ENCODE results near the gene HIVEP3. TPM values are rescaled to one million over a fixed set of nuclear protein-coding genes. Genes with fewer than 3 reads are reported as not detected.

HIVEP3 gene
- total RNA-seq, 2 donors from 2014 or later, result 0.13 to 0.99 TPM

DNA sequence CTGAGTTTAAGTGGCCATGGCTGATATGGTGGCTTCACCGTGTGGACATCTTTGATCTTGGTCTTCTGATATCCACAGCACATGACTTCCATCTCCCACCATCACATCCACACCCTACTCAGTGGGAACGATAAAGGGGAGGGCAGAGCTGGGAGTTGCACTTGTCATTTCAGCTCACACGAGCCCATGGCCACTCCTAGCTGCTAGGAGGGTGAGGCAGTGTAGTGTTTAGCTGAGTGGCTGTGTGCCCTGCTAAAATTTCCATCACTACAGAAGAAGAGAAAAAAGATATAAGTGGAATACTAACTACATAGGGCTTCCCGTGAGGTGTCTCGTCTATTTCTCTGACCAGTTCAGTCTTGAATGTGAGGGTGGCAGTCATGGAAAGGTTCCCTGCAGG is 310.9 kb downstream of the HIVEP3 start:
- WGBS, 2 experiments (ENCODE audit: insufficient coverage in 1 of 2, insufficient read length in 1 of 2), result 77 to 100% methylated on average over 2 to 5 of the region's 5 CpGs
- Mint-ChIP-seq H3K4me3 (no peak overlapping the region), H3K36me3 (ENCODE audit: low read depth) (no peaks in the 10 kb centered on the region), H3K27ac (no peak overlapping the region), H3K9me3 (no peaks in the 10 kb centered on the region), H3K27me3 (ENCODE audit: insufficient read depth) (no peaks in the 10 kb centered on the region), H3K4me1 (no peaks in the 10 kb centered on the region)
- Histone ChIP-seq H3K9ac (ENCODE audit: extremely low read depth, low read length, poor library complexity, severe bottlenecking) (no peak overlapping the region), H3K27ac (ENCODE audit: low read depth, low read length) (no peak overlapping the region), H3K4me1 (ENCODE audit: control insufficient read depth, insufficient read depth, low read length) (no peaks in the 10 kb centered on the region), H3K36me3 (ENCODE audit: control insufficient read depth, insufficient read depth, low read length) (no peaks in the 10 kb centered on the region), H3K9me3 (ENCODE audit: control insufficient read depth, low read length) (no peaks in the 10 kb centered on the region), H3K27me3 (ENCODE audit: control insufficient read depth, insufficient read depth, low read length, poor library complexity, severe bottlenecking) (no peaks in the 10 kb centered on the region), H3K4me3 (ENCODE audit: low read length) (no peak overlapping the region)
- TF ChIP-seq CTCF (conservative IDR thresholded peaks at IDR 0.05), result no peak
- peak; percentile 16 for DNase-seq

GRCh38 chr1:41599912-41600311 is 318.8 kb downstream of the HIVEP3 start:
- no peak overlapping the region for H3K4me3 ChIP-seq (ENCODE audit: low read length)
- Mint-ChIP-seq H3K4me3 (no peak overlapping the region), H3K27ac (no peak overlapping the region), H3K9me3 (no peaks in the 10 kb centered on the region), H3K4me1 (no peaks in the 10 kb centered on the region), H3K27me3 (ENCODE audit: insufficient read depth) (no peaks in the 10 kb centered on the region), H3K36me3 (ENCODE audit: low read depth) (no peaks in the 10 kb centered on the region)
- no peaks in the 10 kb centered on the region for H3K36me3 ChIP-seq (ENCODE audit: control insufficient read depth, insufficient read depth, low read length)
- no peak overlapping the region for H3K9ac ChIP-seq (ENCODE audit: extremely low read depth, low read length, poor library complexity, severe bottlenecking)
- DNase-seq, result peak; percentile 52
- peak; percentile 87 for TF ChIP-seq CTCF (conservative IDR thresholded peaks at IDR 0.05)
- H3K27ac ChIP-seq (ENCODE audit: low read depth, low read length), result no peak overlapping the region
- H3K4me1 ChIP-seq (ENCODE audit: control insufficient read depth, insufficient read depth, low read length), result no peaks in the 10 kb centered on the region
- H3K9me3 ChIP-seq (ENCODE audit: control insufficient read depth, low read length), result no peaks in the 10 kb centered on the region
- no peaks in the 10 kb centered on the region for H3K27me3 ChIP-seq (ENCODE audit: control insufficient read depth, insufficient read depth, low read length, poor library complexity, severe bottlenecking)
- WGBS, 2 experiments (ENCODE audit: insufficient coverage in 1 of 2, insufficient read length in 1 of 2), result 73 to 87% methylated on average over 1 to 4 of the region's 5 CpGs

GRCh38 chr1:41598325-41598724 is 320.4 kb downstream of the HIVEP3 start:
- H3K27me3 ChIP-seq (ENCODE audit: control insufficient read depth, insufficient read depth, low read length, poor library complexity, severe bottlenecking), result no peaks in the 10 kb centered on the region
- no peaks in the 10 kb centered on the region for H3K9me3 Mint-ChIP-seq
- 96% methylated on average over 3 of the region's 3 CpGs; no CpG with 5 or more reads in 1 of the 2 experiments for WGBS, 2 experiments (ENCODE audit: insufficient coverage in 1 of 2, insufficient read length in 1 of 2)
- peaks cover 2% of the 10 kb centered on the region for H3K27me3 Mint-ChIP-seq (ENCODE audit: insufficient read depth)
- no peak overlapping the region for H3K4me3 ChIP-seq (ENCODE audit: low read length)
- H3K4me1 ChIP-seq (ENCODE audit: control insufficient read depth, insufficient read depth, low read length), result no peaks in the 10 kb centered on the region
- no peaks in the 10 kb centered on the region for H3K4me1 Mint-ChIP-seq
- H3K9me3 ChIP-seq (ENCODE audit: control insufficient read depth, low read length), result no peaks in the 10 kb centered on the region
- H3K4me3 Mint-ChIP-seq, result no peak overlapping the region
- TF ChIP-seq CTCF (conservative IDR thresholded peaks at IDR 0.05), result no peak
- no peaks in the 10 kb centered on the region for H3K36me3 Mint-ChIP-seq (ENCODE audit: low read depth)
- H3K27ac Mint-ChIP-seq, result no peak overlapping the region
- no peak overlapping the region for H3K27ac ChIP-seq (ENCODE audit: low read depth, low read length)
- H3K9ac ChIP-seq (ENCODE audit: extremely low read depth, low read length, poor library complexity, severe bottlenecking), result no peak overlapping the region
- no peaks in the 10 kb centered on the region for H3K36me3 ChIP-seq (ENCODE audit: control insufficient read depth, insufficient read depth, low read length)
- peak; percentile 4 for DNase-seq
